ENCODE data around the gene TWIST2. TPM values are rescaled to one million over a fixed set of nuclear protein-coding genes. Genes with fewer than 3 reads are reported as not detected.

The TWIST2 gene
- total RNA-seq, 2 experiments from 2014 or later, result not detected

DNA sequence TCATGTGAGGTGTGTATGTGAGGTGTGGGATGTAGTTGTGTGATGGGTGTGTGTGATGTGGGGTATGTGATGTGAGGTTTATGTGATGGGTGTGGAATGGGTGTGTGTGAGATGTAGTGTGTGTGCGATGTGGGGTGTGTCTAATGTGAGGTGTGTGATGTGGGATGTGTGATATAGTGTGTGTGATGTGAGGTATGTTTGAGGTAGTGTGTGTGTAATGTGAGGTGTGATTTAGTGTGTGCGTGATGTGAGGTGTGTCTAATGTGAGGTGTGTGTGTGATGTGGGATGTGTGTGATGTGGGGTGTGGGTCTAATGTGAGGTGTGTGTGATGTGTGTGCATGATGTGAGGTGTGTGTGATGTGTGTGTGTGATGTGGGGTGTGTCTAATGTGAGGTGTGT, 55.3 kb downstream of the TWIST2 start:
- DNase-seq (no peak), ATAC-seq (no peak)
- H3K27ac Mint-ChIP-seq, result no peak overlapping the region
- ChIA-PET CTCF (no interaction called here), POLR2A (no interaction called here)
- intact Hi-C loops (cut with micrococcal nuclease), result no loop called here
- TF ChIP-seq, protein P1, sequence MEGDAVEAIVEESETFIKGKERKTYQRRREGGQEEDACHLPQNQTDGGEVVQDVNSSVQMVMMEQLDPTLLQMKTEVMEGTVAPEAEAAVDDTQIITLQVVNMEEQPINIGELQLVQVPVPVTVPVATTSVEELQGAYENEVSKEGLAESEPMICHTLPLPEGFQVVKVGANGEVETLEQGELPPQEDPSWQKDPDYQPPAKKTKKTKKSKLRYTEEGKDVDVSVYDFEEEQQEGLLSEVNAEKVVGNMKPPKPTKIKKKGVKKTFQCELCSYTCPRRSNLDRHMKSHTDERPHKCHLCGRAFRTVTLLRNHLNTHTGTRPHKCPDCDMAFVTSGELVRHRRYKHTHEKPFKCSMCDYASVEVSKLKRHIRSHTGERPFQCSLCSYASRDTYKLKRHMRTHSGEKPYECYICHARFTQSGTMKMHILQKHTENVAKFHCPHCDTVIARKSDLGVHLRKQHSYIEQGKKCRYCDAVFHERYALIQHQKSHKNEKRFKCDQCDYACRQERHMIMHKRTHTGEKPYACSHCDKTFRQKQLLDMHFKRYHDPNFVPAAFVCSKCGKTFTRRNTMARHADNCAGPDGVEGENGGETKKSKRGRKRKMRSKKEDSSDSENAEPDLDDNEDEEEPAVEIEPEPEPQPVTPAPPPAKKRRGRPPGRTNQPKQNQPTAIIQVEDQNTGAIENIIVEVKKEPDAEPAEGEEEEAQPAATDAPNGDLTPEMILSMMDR (IDR thresholded peaks at IDR 0.05), result no peak
- peaks cover 9% of the 10 kb centered on the region for H3K27me3 Mint-ChIP-seq
- H3K4me3 Mint-ChIP-seq, result no peak overlapping the region
- no peaks in the 10 kb centered on the region for H3K4me1 Mint-ChIP-seq (ENCODE audit: low read depth)
- no peaks in the 10 kb centered on the region for H3K9me3 Mint-ChIP-seq
- H3K36me3 Mint-ChIP-seq (ENCODE audit: low read depth), result no peaks in the 10 kb centered on the region

DNA sequence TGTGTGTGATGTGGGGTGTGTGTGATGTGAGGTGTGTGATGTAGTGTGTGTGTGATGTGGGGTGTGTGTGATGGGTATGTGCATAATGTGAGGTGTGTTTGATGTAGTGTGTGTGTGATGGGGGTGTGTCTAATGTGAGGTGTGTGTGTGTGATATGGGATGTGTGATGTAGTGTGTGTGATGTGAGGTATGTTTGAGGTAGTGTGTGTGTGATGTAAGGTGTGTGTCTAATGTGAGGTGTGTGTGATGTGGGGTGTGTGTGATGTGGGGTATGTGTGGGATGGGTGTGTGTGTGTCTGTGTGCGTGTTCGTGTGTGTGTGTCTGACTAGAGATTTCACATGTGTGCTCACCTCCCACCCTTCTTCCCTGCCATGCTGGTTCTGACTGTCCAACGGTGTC, 56.3 kb downstream of the TWIST2 start:
- intact Hi-C loops (cut with micrococcal nuclease), result no loop called here

GRCh38 chr2:238904716-238905115, 56.8 kb downstream of the TWIST2 start:
- H3K27me3 Mint-ChIP-seq, result peaks cover 6% of the 10 kb centered on the region
- H3K27ac Mint-ChIP-seq, result no peak overlapping the region
- H3K4me1 Mint-ChIP-seq (ENCODE audit: low read depth), result no peaks in the 10 kb centered on the region
- POLR2A ChIA-PET, result no interaction called here
- ATAC-seq (no peak), DNase-seq (no peak)
- H3K4me3 Mint-ChIP-seq, result no peak overlapping the region
- no peaks in the 10 kb centered on the region for H3K36me3 Mint-ChIP-seq (ENCODE audit: low read depth)
- TF ChIP-seq, protein P1 (IDR thresholded peaks at IDR 0.05), result no peak
- intact Hi-C loops (cut with micrococcal nuclease), result no loop called here
- no peaks in the 10 kb centered on the region for H3K9me3 Mint-ChIP-seq
- CTCF ChIA-PET, result no interaction called here

More for the DNA sequence above, 56.3 kb downstream of the TWIST2 start:
- no peaks in the 10 kb centered on the region for H3K4me1 Mint-ChIP-seq (ENCODE audit: low read depth)
- no peaks in the 10 kb centered on the region for H3K36me3 Mint-ChIP-seq (ENCODE audit: low read depth)
- POLR2A ChIA-PET, result no interaction called here
- H3K27ac Mint-ChIP-seq, result no peak overlapping the region
- CTCF ChIA-PET, result no interaction called here
- no peak for ATAC-seq
- H3K4me3 Mint-ChIP-seq, result no peak overlapping the region
- TF ChIP-seq, protein P1 (IDR thresholded peaks at IDR 0.05), result no peak
- peaks cover 6% of the 10 kb centered on the region for H3K27me3 Mint-ChIP-seq
- DNase-seq, result no peak
- H3K9me3 Mint-ChIP-seq, result no peaks in the 10 kb centered on the region

GRCh38 chr2:238905224-238905623, 57.3 kb downstream of the TWIST2 start:
- ATAC-seq, result no peak

DNA sequence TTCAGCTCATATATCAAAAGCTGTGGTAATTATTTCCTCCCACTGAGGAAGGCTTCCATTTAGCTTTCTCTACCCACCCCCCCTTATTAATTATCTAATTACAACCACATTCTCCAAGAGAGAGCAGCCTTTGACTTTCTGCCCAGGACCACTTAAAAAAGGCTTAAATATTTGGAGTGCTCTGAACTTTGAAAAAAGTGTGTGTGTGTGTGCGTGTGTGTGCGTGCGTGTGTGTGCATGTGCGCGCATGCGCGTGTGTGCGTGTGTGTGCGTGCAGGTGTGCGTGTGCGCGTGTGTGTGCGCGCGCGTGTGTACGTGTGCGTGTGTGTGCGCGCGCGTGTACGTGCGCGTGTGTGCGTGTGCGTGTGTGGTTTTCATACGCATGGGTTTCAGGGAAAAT, 57.8 kb downstream of the TWIST2 start:
- no peaks in the 10 kb centered on the region for H3K36me3 Mint-ChIP-seq (ENCODE audit: low read depth)
- no peak overlapping the region for H3K4me3 Mint-ChIP-seq
- intact Hi-C loops (cut with micrococcal nuclease), result no loop called here
- ChIA-PET CTCF (no interaction called here), POLR2A (no interaction called here)
- TF ChIP-seq, protein P1 (IDR thresholded peaks at IDR 0.05), result no peak
- peaks cover 6% of the 10 kb centered on the region for H3K27me3 Mint-ChIP-seq
- no peak overlapping the region for H3K27ac Mint-ChIP-seq
- ATAC-seq (no peak), DNase-seq (no peak)
- H3K4me1 Mint-ChIP-seq (ENCODE audit: low read depth), result no peaks in the 10 kb centered on the region
- H3K9me3 Mint-ChIP-seq, result no peaks in the 10 kb centered on the region

More at GRCh38 chr2:238905224-238905623, 57.3 kb downstream of the TWIST2 start:
- H3K9me3 Mint-ChIP-seq, result no peaks in the 10 kb centered on the region
- intact Hi-C loops (cut with micrococcal nuclease), result no loop called here
- H3K4me1 Mint-ChIP-seq (ENCODE audit: low read depth), result no peaks in the 10 kb centered on the region
- no peak overlapping the region for H3K27ac Mint-ChIP-seq
- H3K27me3 Mint-ChIP-seq, result peaks cover 6% of the 10 kb centered on the region
- no peak overlapping the region for H3K4me3 Mint-ChIP-seq
- TF ChIP-seq, protein P1 (IDR thresholded peaks at IDR 0.05), result no peak
- CTCF ChIA-PET, result no interaction called here
- no peak for DNase-seq
- no peaks in the 10 kb centered on the region for H3K36me3 Mint-ChIP-seq (ENCODE audit: low read depth)
- POLR2A ChIA-PET, result no interaction called here

Data from activated CD8-positive, alpha-beta T cell treated with anti-CD3 and anti-CD28 coated beads for 36 hours (primary cell).